Endothelial cell of umbilical vein (primary cell): ENCODE data around the gene ANGPTL2. TPM values are rescaled to one million over a fixed set of nuclear protein-coding genes. Genes with fewer than 3 reads are reported as not detected.

ENCODE experiments used
- BruUV-seq: library from RNA; stranded (reverse); fragments of 400-500 nt; replicated peaks from 2 replicates; lab custom pipeline; 2021; lab: Mats Ljungman, UMichigan
- CTCF ChIA-PET: fragments of 300-600, 350-600 bp; sonication (Branson Sonifier 250); formaldehyde crosslinking; loops from one replicate; lab custom pipeline; 2021; ENCODE audit warnings: antibody characterized with exemption, inconsistent platforms; lab: Charles Lee
- POLR2A ChIA-PET: fragments of 300-600, 350-600 bp; sonication (Branson Sonifier 250); formaldehyde crosslinking; loops from one replicate; lab custom pipeline; 2021; ENCODE audit warnings: antibody characterized with exemption, inconsistent platforms; lab: Charles Lee
- DNase-seq: peaks from one replicate; pipeline ENCODE4 v3.0.0-alpha.2; 2011; ENCODE audit warnings: low read depth, low spot score
- FAIRE-seq: peaks from 2 replicates; lab custom pipeline; 2011; peaks lifted over from hg19 to GRCh38; lab: Jason Lieb, UNC
- H2AFZ ChIP-seq: 2 replicates; pipeline ENCODE4 v1.6.0; 2012; ENCODE audit warnings: low read depth, low read length, control low read depth, inconsistent platforms
- H3K27ac ChIP-seq: 2 replicates; pipeline ENCODE4 v1.5.1; 2011; ENCODE audit warnings: low read depth, mild to moderate bottlenecking, control low read depth, low read length, moderate library complexity; ENCODE audit not compliant: insufficient read depth
- H3K27me3 ChIP-seq, 2 experiments: 2 replicates each; pipeline versions ENCODE4 v1.6.0 to v1.6.1; 2011; ENCODE audit warnings: low read length in 2 of 2, mixed read lengths in 1 of 2; ENCODE audit not compliant: control insufficient read depth in 2 of 2, insufficient read depth in 2 of 2
- H3K36me3 ChIP-seq, 2 experiments: 2 replicates in 1 of 2; 3 replicates in 1 of 2; pipeline ENCODE4 v1.5.1; 2011; ENCODE audit warnings: low read length in 2 of 2, mild to moderate bottlenecking in 1 of 2, moderate library complexity in 1 of 2; ENCODE audit not compliant: control insufficient read depth in 2 of 2, insufficient read depth in 2 of 2; ENCODE audit errors: extremely low read depth in 1 of 2
- H3K4me1 ChIP-seq: 3 replicates; pipeline ENCODE4 v1.5.1; 2011; ENCODE audit warnings: mild to moderate bottlenecking, low read length; ENCODE audit not compliant: control insufficient read depth, insufficient read depth; ENCODE audit errors: extremely low read depth
- H3K4me2 ChIP-seq: 2 replicates; pipeline ENCODE4 v1.6.1; 2011; ENCODE audit warnings: low read length, control low read depth, mixed read lengths; ENCODE audit not compliant: insufficient read depth
- H3K4me3 ChIP-seq, 3 experiments: fragments of 200-600 bp in 1 of 3; sonication (generic), shearing (Covaris generic) in 1 of 3; replicated peaks in 1 of 3; 2 replicates each; pipeline ENCODE4 v1.5.1; 2011 to 2016; ENCODE audit warnings: control low read depth in 3 of 3, low read length in 3 of 3, mild to moderate bottlenecking in 2 of 3, inconsistent platforms in 1 of 3, low read depth in 1 of 3, moderate library complexity in 1 of 3; ENCODE audit not compliant: insufficient read depth in 1 of 3
- H3K79me2 ChIP-seq: 2 replicates; pipeline ENCODE4 v1.6.0; 2012; ENCODE audit warnings: low read length, inconsistent platforms; ENCODE audit not compliant: control insufficient read depth, insufficient read depth
- H3K9ac ChIP-seq: replicated peaks from 2 replicates; pipeline ENCODE3; 2011; ENCODE audit warnings: low read length, control low read depth; ENCODE audit not compliant: insufficient read depth; ENCODE audit errors: extremely low read depth
- H3K9me1 ChIP-seq: replicated peaks from 3 replicates; pipeline ENCODE4 v1.6.0; 2011; ENCODE audit warnings: mild to moderate bottlenecking, low read length; ENCODE audit not compliant: control insufficient read depth, insufficient read depth; ENCODE audit errors: extremely low read depth
- H3K9me3 ChIP-seq: replicated peaks from 2 replicates; pipeline ENCODE4 v1.5.1; 2012; ENCODE audit warnings: low read length, inconsistent platforms; ENCODE audit not compliant: control insufficient read depth, insufficient read depth
- H4K20me1 ChIP-seq: replicated peaks from 2 replicates; pipeline ENCODE3; 2011; ENCODE audit warnings: mild to moderate bottlenecking, low read length; ENCODE audit not compliant: control insufficient read depth, insufficient read depth; ENCODE audit errors: extremely low read depth
- CTCF ChIP-seq, 2 donors: IDR thresholded peaks; 1 replicate in 1 of 2; 2 replicates in 1 of 2; pipeline ENCODE4 v1.5.1; 2011; ENCODE audit warnings: low read length in 2 of 2, mild to moderate bottlenecking in 2 of 2, moderate library complexity in 2 of 2, control low read depth in 1 of 2, inconsistent platforms in 1 of 2, low read depth in 1 of 2; ENCODE audit not compliant: insufficient read depth in 1 of 2; ENCODE audit errors: extremely low read depth in 1 of 2
- EZH2 ChIP-seq: IDR thresholded peaks from 2 replicates; pipeline ENCODE4 v1.6.1; 2012; ENCODE audit warnings: borderline replicate concordance, low read depth, mild to moderate bottlenecking, moderate library complexity, low read length, inconsistent platforms; ENCODE audit not compliant: severe bottlenecking
- FOS ChIP-seq: IDR thresholded peaks from 2 replicates; pipeline ENCODE4 v1.6.1; 2011; ENCODE audit warnings: mild to moderate bottlenecking, low read length, moderate library complexity, borderline replicate concordance; ENCODE audit not compliant: insufficient read depth
- GATA2 ChIP-seq: IDR thresholded peaks from 2 replicates; pipeline ENCODE4 v1.7.0; 2011; ENCODE audit warnings: low read depth, mild to moderate bottlenecking, moderate library complexity, mixed read lengths, low read length; ENCODE audit not compliant: insufficient read length, insufficient read depth
- JUN ChIP-seq: IDR thresholded peaks from 2 replicates; pipeline ENCODE4 v1.6.1; 2011; ENCODE audit warnings: borderline replicate concordance, low read depth; ENCODE audit not compliant: insufficient read length, insufficient read depth
- MAX ChIP-seq: IDR thresholded peaks from 2 replicates; pipeline ENCODE4 v1.6.1; 2011; ENCODE audit not compliant: insufficient read depth, insufficient read length
- MYC ChIP-seq: IDR thresholded peaks from one replicate; pipeline ENCODE4 v1.6.1; 2011; ENCODE audit warnings: mild to moderate bottlenecking, low read depth, low read length
- POLR2A ChIP-seq: IDR thresholded peaks from 2 replicates; pipeline ENCODE4 v1.6.1; 2012; ENCODE audit warnings: low read depth, mild to moderate bottlenecking, control low read depth, low read length
- POLR2AphosphoS5 ChIP-seq: IDR thresholded peaks from 2 replicates; pipeline ENCODE4 v1.6.1; 2012; ENCODE audit warnings: low read depth, mild to moderate bottlenecking, control low read depth, low read length, moderate library complexity; ENCODE audit not compliant: insufficient read depth
- dilution Hi-C: fragments of 300-500 bp; cut with MboI; formaldehyde crosslinking; loops from one replicate; pipeline ENCODE4 v1.15.0; 2019; ENCODE audit warnings: low sequenced_read_pairs; ENCODE audit not compliant: extremely low pct_ligation_motif_present
- intact Hi-C: fragments of 100-400 bp; cut with micrococcal nuclease; formaldehyde crosslinking; loops from one replicate; pipeline ENCODE4 v1.10.0; 2022
- polyA plus RNA-seq, 4 experiments: library from polyadenylated mRNA; depleted of rRNA in 3 of 4; stranded (reverse) in 3 of 4; unstranded in 1 of 4; fragments of >200 nt; gene quantifications; 2 replicates each; pipeline versions ENCODE4 v1.2.1 to v1.2.3, GENCODE V29; 2011 to 2012; ENCODE audit warnings: missing spikeins in 1 of 4
- total RNA-seq: library from RNA; stranded (reverse); gene quantifications from 2 replicates; pipeline ENCODE4 v1.2.3, GENCODE V29; 2021

ANGPTL2 gene
- total and polyA plus RNA-seq, 2 donors (not counting 3 experiments of a cell fraction or from before 2014, with no cell fraction given) = 15.1 to 24.5 TPM

- Histone ChIP-seq H3K27me3 (peaks cover 1 to 2% of the 10 kb centered on the region in 2 experiments), H3K4me3 (no peak overlapping the region), H3K4me1 (peaks cover 16% of the 10 kb centered on the region), H3K4me2 (no peak overlapping the region), H3K9me1 (no peaks in the 10 kb centered on the region), H3K36me3 (no peaks in the 10 kb centered on the region), H4K20me1 (no peaks in the 10 kb centered on the region), H3K9ac (no peak overlapping the region), H2AFZ (no peak overlapping the region), H3K27ac (no peak overlapping the region), H3K9me3 (no peaks in the 10 kb centered on the region), H3K79me2 (peaks cover 3% of the 10 kb centered on the region)
- ChIA-PET POLR2A (no interaction called here), CTCF (interaction anchor here (1.1 to 2.0 kb wide), 2 partner anchors 73 to 159 kb away, joined by 3 to 11 read pairs; no protein-coding TSS in a partner anchor)
- no TSS peak for BruUV-seq
- TF ChIP-seq MAX = no peak
- no peak for TF ChIP-seq MYC
- no peak for TF ChIP-seq GATA2
- TF ChIP-seq JUN = no peak
- no peak for DNase-seq
- dilution Hi-C loops = no loop called here
- no peak for FAIRE-seq
- intact Hi-C loops = no loop called here
Observed at GRCh38 chr9:127124111-127124531, 1.7 kb upstream of the ANGPTL2 start.

GRCh38 chr9:127123064-127123890, 842 bp upstream of the ANGPTL2 start:
- Histone ChIP-seq H3K9me3 (no peaks in the 10 kb centered on the region), H3K27ac (peak overlapping the region; percentile 13), H3K27me3 (peaks cover 1 to 2% of the 10 kb centered on the region in 2 experiments), H2AFZ (peak overlapping the region; percentile 93), H3K79me2 (peaks cover 3% of the 10 kb centered on the region), H3K4me1 (peaks cover 16% of the 10 kb centered on the region), H3K36me3 (no peaks in the 10 kb centered on the region), H3K9ac (peak overlapping the region; percentile 10), H3K9me1 (no peaks in the 10 kb centered on the region), H4K20me1 (no peaks in the 10 kb centered on the region), H3K4me2 (peak overlapping the region; percentile 26), H3K4me3 (peak overlapping the region in 1 of 3 experiments; percentile 53)
- POLR2A ChIA-PET = interaction anchor here (0.8 to 0.9 kb wide), 2 partner anchors 31 to 63 kb away, joined by 3 read pairs; no protein-coding TSS in a partner anchor
- no peak for DNase-seq
- no TSS peak for BruUV-seq
- no peak for FAIRE-seq
- CTCF ChIA-PET = interaction anchor here (0.6 to 3.1 kb wide), 17 partner anchors 15 to 263 kb away, joined by 3 to 28 read pairs (median 4); no protein-coding TSS in a partner anchor
- dilution Hi-C loops = no loop called here
- TF ChIP-seq POLR2A (no peak), JUN (no peak), FOS (no peak), MYC (no peak), CTCF (IDR thresholded peaks at IDR 0.05; ENCODE audit: extremely low read depth in 1 of 2, insufficient read depth in 1 of 2, low read depth in 1 of 2, low read length in 2 of 2) (no peak), EZH2 (no peak), GATA2 (no peak), MAX (no peak), POLR2AphosphoS5 (no peak)
- intact Hi-C loops = no loop called here
